Small intestine (tissue), 7 donors: ENCODE measurements around the gene HNRNPM. TPM values are rescaled to one million over a fixed set of nuclear protein-coding genes. Genes with fewer than 3 reads are reported as not detected.
A peak's percentile ranks its signal among the peaks of the same experiment; 100 is the strongest.
"Not testable (repeated sequence)": the region's sequence is repeated elsewhere in the genome, so short reads cannot be mapped to it uniquely, and the experiment has no call there.

Experiments
- DNase-seq, 2 donors: peaks; one replicate each; pipeline versions ENCODE4 v3.0.0 to v3.0.0-alpha.2; 2013
- FAIRE-seq: peaks from 2 replicates; lab custom pipeline; 2012; peaks lifted over from hg19 to GRCh38; lab: Jason Lieb, UNC
- H3K27ac ChIP-seq, 3 donors: one replicate each; pipeline ENCODE4 v1.5.1; 2013; ENCODE audit warnings: low read length in 2 of 3, mild to moderate bottlenecking in 2 of 3, control low read depth in 1 of 3, inconsistent platforms in 1 of 3, low read depth in 1 of 3, moderate library complexity in 1 of 3
- H3K27me3 ChIP-seq, 3 donors: one replicate each; pipeline ENCODE4 v1.6.1; 2013; ENCODE audit warnings: low read length in 3 of 3, inconsistent platforms in 1 of 3; ENCODE audit not compliant: control insufficient read depth in 3 of 3, insufficient read depth in 3 of 3
- H3K36me3 ChIP-seq, 3 donors: one replicate each; pipeline ENCODE4 v1.6.1; 2013; ENCODE audit warnings: low read length in 3 of 3, inconsistent platforms in 1 of 3, low read depth in 1 of 3, mild to moderate bottlenecking in 1 of 3, moderate library complexity in 1 of 3; ENCODE audit not compliant: control insufficient read depth in 3 of 3, insufficient read depth in 2 of 3
- H3K4me1 ChIP-seq, 3 donors: one replicate each; pipeline ENCODE4 v1.6.1; 2013; ENCODE audit warnings: low read length in 2 of 3, inconsistent platforms in 1 of 3, low read depth in 1 of 3, mild to moderate bottlenecking in 1 of 3, moderate library complexity in 1 of 3; ENCODE audit not compliant: control insufficient read depth in 3 of 3, insufficient read depth in 2 of 3
- H3K4me3 ChIP-seq, 3 donors: one replicate each; pipeline ENCODE4 v1.5.1; 2013; ENCODE audit warnings: low read length in 3 of 3, control low read depth in 1 of 3, inconsistent platforms in 1 of 3, low read depth in 1 of 3, mild to moderate bottlenecking in 1 of 3, moderate library complexity in 1 of 3
- H3K9me3 ChIP-seq, 2 donors: one replicate each; pipeline ENCODE4 v1.6.1; 2013; ENCODE audit warnings: low read depth in 1 of 2, low read length in 1 of 2; ENCODE audit not compliant: control insufficient read depth in 2 of 2, insufficient read depth in 1 of 2
- WGBS, 3 donors: extraction: QIAGEN DNeasy Blood & Tissue Kit; methylation state at CpG; one replicate each; pipeline ENCODE4 v1.1.7; 2013; 5-methylcytosine and 5-hydroxymethylcytosine counted together
- polyA plus RNA-seq, 4 donors: library from polyadenylated mRNA; stranded (reverse) in 3 of 4; unstranded in 1 of 4; fragments of 200-250 nt in 3 of 4; fragments of 120-200 nt in 1 of 4; gene quantifications; one replicate each; pipeline versions ENCODE4 v1.2.1 to v1.2.3, GENCODE V29; 2013
- donor health status: healthy with polysubstance abuse.
- donor health status: control.
- donor health status: control.
- donor health status: Bipolar disorder and iron deficiency.
- donor health status: healthy.

Gene HNRNPM
- polyA plus RNA-seq, 4 donors = 98.6 to 225 (median 156) TPM

DNA sequence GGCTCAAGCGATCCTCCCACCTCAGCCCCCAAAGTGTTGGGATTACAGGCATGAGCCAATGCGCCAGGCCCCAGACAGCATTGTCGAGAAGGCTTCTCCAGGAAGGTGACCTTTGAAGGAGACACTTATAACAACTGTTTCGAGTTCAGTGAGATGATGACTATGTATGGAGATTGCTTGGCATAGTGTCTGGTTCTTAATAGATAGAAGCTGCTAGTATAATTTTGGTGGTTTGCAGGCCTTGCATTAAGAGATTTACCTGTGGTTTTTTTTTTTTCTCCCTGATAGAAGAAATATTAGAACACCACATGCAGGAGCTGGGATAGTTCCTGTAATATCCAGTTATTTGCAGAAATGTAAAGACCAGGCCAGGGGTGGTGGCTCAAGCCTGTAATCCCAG, 28.0 kb upstream of the HNRNPM start:
- no peak overlapping the region for H3K27ac ChIP-seq
- peaks cover 0 to 5% (median 0%) of the 10 kb centered on the region in 3 donors for H3K36me3 ChIP-seq
- no peak for DNase-seq
- H3K4me3 ChIP-seq = no peak overlapping the region
- no peak for FAIRE-seq
- WGBS, 3 donors = 73 to 86% (median 80%) methylated on average over 4 of the region's 4 CpGs
- no peaks in the 10 kb centered on the region for H3K27me3 ChIP-seq
- H3K4me1 ChIP-seq = peaks cover 0 to 4% (median 2%) of the 10 kb centered on the region in 3 donors
- no peaks in the 10 kb centered on the region for H3K9me3 ChIP-seq

- 87 to 91% (median 89%) methylated on average over 28 of the region's 28 CpGs for WGBS, 3 donors
- no peaks in the 10 kb centered on the region for H3K9me3 ChIP-seq
- no peak overlapping the region for H3K27ac ChIP-seq
- H3K4me1 ChIP-seq = peaks cover 0 to 5% (median 0%) of the 10 kb centered on the region in 3 donors
- DNase-seq (no peak), FAIRE-seq (no peak)
- no peaks in the 10 kb centered on the region for H3K27me3 ChIP-seq
- no peak overlapping the region for H3K4me3 ChIP-seq
- H3K36me3 ChIP-seq = peaks cover 0 to 6% (median 5%) of the 10 kb centered on the region in 3 donors
Measured at GRCh38 chr19:8421484-8422461, 23.0 kb upstream of the HNRNPM start.

DNA sequence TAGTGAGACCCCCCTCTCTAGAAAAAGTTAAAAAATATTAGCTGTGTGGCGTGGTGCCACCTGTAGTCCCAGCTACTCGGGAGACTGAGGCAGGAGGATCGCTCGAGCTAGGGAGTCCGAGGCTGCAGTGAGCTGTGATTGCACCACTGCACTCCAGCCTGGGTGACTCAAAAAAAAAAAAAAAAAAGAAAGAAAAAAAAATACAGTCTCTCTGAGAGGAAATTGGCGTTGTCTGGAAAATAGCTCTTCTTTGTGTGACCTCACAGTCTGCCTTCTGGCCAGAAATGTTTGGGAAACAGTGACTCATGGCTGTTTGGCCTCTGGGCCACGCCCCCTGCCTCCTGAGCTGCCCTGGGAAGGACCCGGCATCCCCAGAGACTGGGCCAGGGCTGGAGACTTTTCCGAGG, 21.0 kb upstream of the HNRNPM start:
- Histone ChIP-seq H3K4me3 (peak overlapping the region in 1 of 3 donors; percentile 15), H3K27me3 (no peaks in the 10 kb centered on the region), H3K9me3 (no peaks in the 10 kb centered on the region), H3K36me3 (peaks cover 0 to 6% (median under 1%) of the 10 kb centered on the region in 3 donors), H3K4me1 (peaks cover 0 to 5% (median 0%) of the 10 kb centered on the region in 3 donors), H3K27ac (peak overlapping the region in 2 of 3 donors; percentile 48 to 95)
- FAIRE-seq (no peak), DNase-seq (peak; percentile 56 to 66)
- WGBS, 3 donors = 35 to 51% (median 50%) methylated on average over 9 of the region's 9 CpGs

- H3K36me3 ChIP-seq, FAIRE-seq, H3K4me3 ChIP-seq, DNase-seq, H3K27me3 ChIP-seq, H3K27ac ChIP-seq, H3K4me1 ChIP-seq, H3K9me3 ChIP-seq: not testable (repeated sequence)
- 87 to 90% (median 89%) methylated on average over 6 of the region's 6 CpGs for WGBS, 3 donors
Measured at GRCh38 chr19:8425331-8425730, 19.4 kb upstream of the HNRNPM start.

DNA sequence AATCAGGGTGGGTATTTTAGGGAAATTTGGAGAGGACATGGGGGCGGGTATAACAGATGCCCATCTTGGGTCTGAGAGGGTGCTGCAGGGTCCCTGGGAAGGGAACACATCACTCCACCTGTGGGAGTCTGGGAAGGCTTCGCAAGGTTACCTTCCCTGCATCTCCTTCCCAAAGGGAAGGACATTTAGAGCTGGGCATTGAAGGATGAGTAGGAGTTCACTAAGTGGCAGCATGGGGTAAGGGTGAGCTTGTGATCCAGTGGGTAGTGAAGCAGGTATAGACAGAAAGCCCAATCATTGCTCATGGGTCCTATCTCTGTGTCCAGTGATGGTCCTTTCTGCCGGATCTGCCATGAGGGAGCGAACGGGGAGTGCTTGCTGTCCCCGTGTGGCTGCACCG, 18.5 kb upstream of the HNRNPM start:
- 95 to 99% (median 95%) methylated on average over 7 of the region's 7 CpGs for WGBS, 3 donors
- Histone ChIP-seq H3K9me3 (no peaks in the 10 kb centered on the region), H3K27ac (no peak overlapping the region), H3K27me3 (no peaks in the 10 kb centered on the region), H3K36me3 (peaks cover 0 to 12% (median 0%) of the 10 kb centered on the region in 3 donors), H3K4me3 (no peak overlapping the region), H3K4me1 (peaks cover 0 to 5% (median 0%) of the 10 kb centered on the region in 3 donors)
- FAIRE-seq = no peak
- DNase-seq = no peak

DNA sequence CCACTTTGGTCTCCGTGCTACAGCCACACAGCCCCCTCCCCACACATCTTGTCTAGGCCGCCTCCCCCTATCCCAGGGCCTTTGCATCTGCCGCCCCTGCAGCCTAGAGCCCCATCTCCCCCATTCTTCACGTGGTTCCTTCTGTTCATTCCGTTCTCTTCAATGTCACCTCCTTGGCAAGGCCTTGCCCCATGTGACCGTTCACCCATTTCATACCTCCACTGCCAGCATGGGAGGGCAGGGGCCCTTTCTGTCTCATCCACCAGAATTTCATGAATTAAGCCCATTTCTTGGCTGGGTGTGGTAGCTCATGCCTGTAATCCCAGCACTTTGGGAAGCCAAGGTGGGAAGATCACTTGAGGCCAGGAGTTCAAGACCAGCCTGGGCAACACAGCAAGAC, 15.7 kb upstream of the HNRNPM start:
- FAIRE-seq (no peak), DNase-seq (no peak)
- Histone ChIP-seq H3K27ac (no peak overlapping the region), H3K4me1 (no peaks in the 10 kb centered on the region), H3K27me3 (no peaks in the 10 kb centered on the region), H3K36me3 (peaks cover 0 to 16% (median 0%) of the 10 kb centered on the region in 3 donors), H3K9me3 (no peaks in the 10 kb centered on the region), H3K4me3 (no peak overlapping the region)
- 86 to 99% (median 92%) methylated on average over 6 of the region's 6 CpGs for whole genome bisulfite sequencing, 3 donors

GRCh38 chr19:8429826-8430225, 14.9 kb upstream of the HNRNPM start:
- FAIRE-seq (no peak), DNase-seq (no peak)
- H3K27ac ChIP-seq = no peak overlapping the region
- 92 to 98% (median 97%) methylated on average over 6 of the region's 6 CpGs for WGBS, 3 donors
- no peaks in the 10 kb centered on the region for H3K4me1 ChIP-seq
- no peaks in the 10 kb centered on the region for H3K9me3 ChIP-seq
- peaks cover 0 to 16% (median 0%) of the 10 kb centered on the region in 3 donors for H3K36me3 ChIP-seq
- no peaks in the 10 kb centered on the region for H3K27me3 ChIP-seq
- no peak overlapping the region for H3K4me3 ChIP-seq

- DNase-seq (no peak), FAIRE-seq (no peak)
- no peak overlapping the region for H3K27ac ChIP-seq
- peaks cover 0 to 16% (median 0%) of the 10 kb centered on the region in 3 donors for H3K36me3 ChIP-seq
- H3K27me3 ChIP-seq = no peaks in the 10 kb centered on the region
- WGBS, 3 donors = 91 to 92% (median 92%) methylated on average over 14 to 20 of the region's 20 CpGs
- H3K9me3 ChIP-seq = no peaks in the 10 kb centered on the region
- no peaks in the 10 kb centered on the region for H3K4me1 ChIP-seq
- H3K4me3 ChIP-seq = no peak overlapping the region
Measured at GRCh38 chr19:8430650-8431049, 14.1 kb upstream of the HNRNPM start.
